Spleen (tissue), 11 donors: ENCODE data around the gene BRSK2. TPM values are rescaled to one million over a fixed set of nuclear protein-coding genes. Genes with fewer than 3 reads are reported as not detected.
A peak's percentile ranks its signal among the peaks of the same experiment; 100 is the strongest.

Experiments used
- DNase-seq: peaks from one replicate; pipeline ENCODE4 v3.0.0-alpha.2; 2020
- H3K27ac ChIP-seq, 8 donors: fragments of 200-600 bp; sonication (generic) in 7 of 8; 1 replicate in 4 of 8; 2 replicates in 4 of 8; pipeline versions ENCODE4 v1.5.0 to v1.8.0; 2016 to 2021; ENCODE audit warnings: inconsistent platforms in 4 of 8, mild to moderate bottlenecking in 4 of 8, moderate library complexity in 1 of 8
- H3K27me3 ChIP-seq, 7 donors: fragments of 200-600 bp; sonication (generic) in 6 of 7; replicated peaks in 1 of 7; 1 replicate in 4 of 7; 2 replicates in 3 of 7; pipeline versions ENCODE4 v1.5.0 to v1.8.0; 2016 to 2021; ENCODE audit warnings: inconsistent platforms in 3 of 7, mild to moderate bottlenecking in 1 of 7
- H3K36me3 ChIP-seq, 6 donors: fragments of 200-600 bp; sonication (generic) in 5 of 6; 1 replicate in 4 of 6; 2 replicates in 2 of 6; pipeline versions ENCODE4 v1.5.0 to v1.8.0; 2016 to 2021; ENCODE audit warnings: inconsistent platforms in 2 of 6
- H3K4me1 ChIP-seq, 6 donors: fragments of 200-600 bp; sonication (generic) in 5 of 6; 1 replicate in 3 of 6; 2 replicates in 3 of 6; pipeline versions ENCODE4 v1.5.0 to v1.8.0; 2016 to 2021; ENCODE audit warnings: inconsistent platforms in 3 of 6
- H3K4me3 ChIP-seq, 8 donors: fragments of 200-600 bp; sonication (generic) in 7 of 8; 1 replicate in 4 of 8; 2 replicates in 4 of 8; pipeline versions ENCODE4 v1.5.0 to v1.8.0; 2016 to 2021; ENCODE audit warnings: inconsistent platforms in 4 of 8, mild to moderate bottlenecking in 4 of 8, moderate library complexity in 2 of 8
- H3K9me3 ChIP-seq, 8 donors: fragments of 200-600 bp; sonication (generic) in 7 of 8; 1 replicate in 4 of 8; 2 replicates in 4 of 8; pipeline versions ENCODE4 v1.5.0 to v1.8.0; 2016 to 2021; ENCODE audit warnings: inconsistent platforms in 4 of 8
- CTCF ChIP-seq, 11 experiments: fragments of 200-600 bp in 7 of 11; fragments of 450-650 bp in 4 of 11; sonication (generic) in 4 of 11; IDR thresholded peaks in 8 of 11; conservative IDR thresholded peaks in 3 of 11; 1 replicate in 7 of 11; 2 replicates in 4 of 11; pipeline versions ENCODE4 v1.4.0 to v1.8.0; 2016 to 2021; ENCODE audit warnings: antibody characterized with exemption in 11 of 11, inconsistent platforms in 4 of 11, mild to moderate bottlenecking in 1 of 11
- POLR2A ChIP-seq, 3 donors: fragments of 450-650 bp; IDR thresholded peaks; one replicate each; pipeline ENCODE4 v1.5.1; 2017; ENCODE audit warnings: antibody characterized with exemption in 3 of 3, mild to moderate bottlenecking in 1 of 3
- POLR2AphosphoS5 ChIP-seq, 3 donors: sonication (generic); formaldehyde crosslinking; IDR thresholded peaks; one replicate each; pipeline ENCODE4 v1.5.1; 2017; ENCODE audit warnings: antibody characterized with exemption in 3 of 3
- WGBS, 5 donors: extraction: QIAGEN DNeasy Blood & Tissue Kit in 3 of 5; methylation state at CpG; one replicate each; pipeline versions ENCODE4 v1.1.5 to v1.1.7; 2013 to 2018; 5-methylcytosine and 5-hydroxymethylcytosine counted together
- intact Hi-C: fragments of 100-400 bp; cut with DNase I; formaldehyde crosslinking; loops from one replicate; pipeline ENCODE4 v1.15.0; 2023; ENCODE audit warnings: low total_unique reads
- polyA plus RNA-seq, 3 donors: library from polyadenylated mRNA; stranded (reverse); fragments of 200-250 nt; gene quantifications; one replicate each; pipeline ENCODE4 v1.2.1, GENCODE V29; 2013
- total RNA-seq, 7 donors: library from RNA; depleted of rRNA in 3 of 7; stranded (reverse); fragments of >200 nt in 3 of 7; fragmentation: NEBNext Ultra II Directional in 4 of 7; extraction: Animal tissue kit (Norgen Biotek cat#: 25700) in 4 of 7; gene quantifications; one replicate each; pipeline versions ENCODE4 v1.1.0 to v1.2.1, GENCODE V29; 2016 to 2021
- donor health status: healthy with polysubstance abuse.
- donor health status: DM: no; HTN: no; CAD: no; lungs with moderate emphysema.
- donor health status: DM: no; HTN: no; CAD: no.
- donor health status: Bipolar disorder and iron deficiency.
- donor health status: healthy.
- donor health status: DM: no; HTN: no; CAD: no.
- donor health status: DM: yes; HTN: yes; CAD: no.

Gene BRSK2
- total and polyA plus RNA-seq, 10 donors = 0.17 to 1.5 (median 0.42) TPM

- H3K27me3 ChIP-seq = no peaks in the 10 kb centered on the region
- no peak overlapping the region for H3K4me3 ChIP-seq
- 92 to 94% (median 93%) methylated on average over 23 to 28 of the region's 28 CpGs for WGBS, 5 donors
- H3K4me1 ChIP-seq = peaks cover 26 to 84% (median 67%) of the 10 kb centered on the region in 6 donors
- H3K36me3 ChIP-seq = peaks cover 0 to 39% (median 3%) of the 10 kb centered on the region in 6 donors
- H3K27ac ChIP-seq = peak overlapping the region in 1 of 8 donors; percentile 22
- no peak for DNase-seq
- intact Hi-C loops = no loop called here
- no peaks in the 10 kb centered on the region for H3K9me3 ChIP-seq
- TF ChIP-seq POLR2A (IDR thresholded peaks at IDR 0.05) = no peak
- TF ChIP-seq POLR2AphosphoS5 (IDR thresholded peaks at IDR 0.05) = no peak
- no peak for TF ChIP-seq CTCF (IDR thresholded peaks at IDR 0.05 in 8 of 11, conservative IDR thresholded peaks at IDR 0.05 in 3 of 11)
These were observed 115.0 kb downstream of the BRSK2 start for GRCh38 chr11:1504581-1505290.

- 72 to 81% (median 79%) methylated on average over 11 of the region's 11 CpGs for WGBS, 5 donors
- Histone ChIP-seq H3K27me3 (no peaks in the 10 kb centered on the region), H3K9me3 (no peaks in the 10 kb centered on the region), H3K36me3 (peaks cover 0 to 32% (median under 1%) of the 10 kb centered on the region in 6 donors), H3K4me3 (no peak overlapping the region), H3K4me1 (peaks cover 26 to 85% (median 68%) of the 10 kb centered on the region in 6 donors), H3K27ac (no peak overlapping the region)
- no peak for DNase-seq
- TF ChIP-seq CTCF (IDR thresholded peaks at IDR 0.05 in 8 of 11, conservative IDR thresholded peaks at IDR 0.05 in 3 of 11) (no peak), POLR2A (IDR thresholded peaks at IDR 0.05) (no peak), POLR2AphosphoS5 (IDR thresholded peaks at IDR 0.05) (no peak)
- intact Hi-C loops = no loop called here
These were observed 115.7 kb downstream of the BRSK2 start for GRCh38 chr11:1505480-1505879.

- Histone ChIP-seq H3K9me3 (no peaks in the 10 kb centered on the region), H3K27me3 (no peaks in the 10 kb centered on the region), H3K4me1 (peaks cover 26 to 93% (median 73%) of the 10 kb centered on the region in 6 donors), H3K4me3 (no peak overlapping the region), H3K27ac (no peak overlapping the region), H3K36me3 (peaks cover 0 to 23% (median 0%) of the 10 kb centered on the region in 6 donors)
- TF ChIP-seq POLR2A (IDR thresholded peaks at IDR 0.05) (no peak), CTCF (IDR thresholded peaks at IDR 0.05 in 8 of 11, conservative IDR thresholded peaks at IDR 0.05 in 3 of 11) (no peak), POLR2AphosphoS5 (IDR thresholded peaks at IDR 0.05) (no peak)
- DNase-seq = no peak
- intact Hi-C loops = no loop called here
- 67 to 76% (median 72%) methylated on average over 9 of the region's 9 CpGs for WGBS, 5 donors
These were observed 117.2 kb downstream of the BRSK2 start for GRCh38 chr11:1506981-1507380.

- peaks cover 0 to 23% (median 0%) of the 10 kb centered on the region in 6 donors for H3K36me3 ChIP-seq
- TF ChIP-seq POLR2AphosphoS5 (IDR thresholded peaks at IDR 0.05) = peak in 2 of 3 donors; percentile 10 to 13
- TF ChIP-seq POLR2A (IDR thresholded peaks at IDR 0.05) = no peak
- TF ChIP-seq CTCF (IDR thresholded peaks at IDR 0.05 in 8 of 11, conservative IDR thresholded peaks at IDR 0.05 in 3 of 11) = no peak
- H3K9me3 ChIP-seq = no peaks in the 10 kb centered on the region
- 51 to 57% (median 53%) methylated on average over 13 to 21 of the region's 21 CpGs for WGBS, 5 donors
- H3K4me3 ChIP-seq = no peak overlapping the region
- peaks cover 26 to 93% (median 70%) of the 10 kb centered on the region in 6 donors for H3K4me1 ChIP-seq
- no peaks in the 10 kb centered on the region for H3K27me3 ChIP-seq
- no peak for DNase-seq
- intact Hi-C loops = no loop called here
- H3K27ac ChIP-seq = peak overlapping the region in 1 of 8 donors; percentile 7
These were observed 117.8 kb downstream of the BRSK2 start for GRCh38 chr11:1507381-1508140.
